GM15510 (cell line): ENCODE results near the gene AOPEP.

Experiments
- POLR2A ChIP-seq: IDR thresholded peaks from 3 replicates; pipeline ENCODE4 v1.6.1; 2011; ENCODE audit warnings: borderline replicate concordance; ENCODE audit not compliant: insufficient read length; ENCODE audit errors: extremely low read depth

The AOPEP gene

DNA sequence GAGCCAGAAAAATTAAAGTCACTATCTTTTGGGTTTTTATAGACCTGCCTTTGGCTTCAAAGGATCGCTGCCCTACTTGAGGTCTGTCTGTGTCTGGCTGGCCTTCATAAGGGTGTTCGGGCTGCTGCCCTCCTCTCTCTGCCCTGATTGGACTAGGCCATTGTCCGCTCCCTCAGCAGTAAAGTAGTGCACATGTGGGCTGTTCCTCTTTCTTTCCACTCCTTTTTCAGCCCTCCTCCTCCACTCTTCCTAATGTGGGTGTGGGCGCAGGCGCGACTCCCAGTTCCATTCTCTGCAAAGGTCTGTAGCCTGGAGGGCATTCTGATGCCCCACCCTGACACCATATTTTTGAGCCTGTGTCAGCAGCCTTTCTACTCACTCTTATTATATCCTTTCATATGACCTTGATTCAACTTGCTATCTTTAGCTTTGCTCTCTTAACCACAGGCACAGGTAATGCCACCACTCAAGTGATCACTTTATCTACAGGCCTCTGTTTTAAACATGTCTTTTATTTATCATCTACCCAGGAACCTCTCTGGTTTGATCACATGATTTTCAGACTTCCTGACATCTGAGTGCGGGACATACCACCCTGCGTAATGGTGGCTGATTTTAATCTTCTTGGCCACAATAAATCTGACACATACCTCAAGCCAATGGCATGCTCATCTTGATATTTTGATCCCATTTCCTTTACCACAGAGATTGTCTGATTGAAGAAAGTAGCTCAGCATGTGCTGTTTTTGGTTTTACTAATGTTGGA, 144.5 kb downstream of the AOPEP start:
- no peak for TF ChIP-seq POLR2A

- no peak for TF ChIP-seq POLR2A
These were observed 145.8 kb downstream of the AOPEP start for GRCh38 chr9:94872083-94872833.

DNA sequence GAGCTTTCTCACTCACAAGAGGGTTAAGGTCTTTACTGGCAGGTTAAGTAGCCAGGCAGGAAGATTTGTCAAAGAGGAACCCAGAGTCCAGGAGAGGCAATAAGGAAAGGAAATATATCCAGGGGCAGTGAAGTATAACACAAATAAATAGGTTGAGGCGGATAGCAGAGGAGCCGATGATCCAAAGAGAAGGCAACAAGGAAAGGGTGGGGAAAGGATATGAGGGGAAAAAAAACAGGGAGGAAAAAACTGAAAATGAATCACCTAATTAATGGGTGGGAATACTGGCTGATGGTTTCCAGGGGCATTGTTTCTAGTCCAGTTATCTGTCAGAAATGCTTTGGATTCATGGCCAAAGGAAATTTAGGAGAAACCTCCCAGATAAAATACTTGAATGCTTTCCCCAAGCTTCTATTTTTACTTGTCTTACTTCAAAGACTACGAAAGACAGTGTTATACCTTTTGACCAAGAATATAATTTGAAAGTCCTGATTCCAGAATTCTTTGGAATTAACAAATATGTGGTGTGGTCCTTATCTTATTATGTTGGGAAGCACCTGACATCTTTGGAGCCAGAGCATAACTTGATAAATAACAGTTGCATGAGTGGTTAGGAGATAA, 146.5 kb downstream of the AOPEP start:
- no peak for TF ChIP-seq POLR2A

DNA sequence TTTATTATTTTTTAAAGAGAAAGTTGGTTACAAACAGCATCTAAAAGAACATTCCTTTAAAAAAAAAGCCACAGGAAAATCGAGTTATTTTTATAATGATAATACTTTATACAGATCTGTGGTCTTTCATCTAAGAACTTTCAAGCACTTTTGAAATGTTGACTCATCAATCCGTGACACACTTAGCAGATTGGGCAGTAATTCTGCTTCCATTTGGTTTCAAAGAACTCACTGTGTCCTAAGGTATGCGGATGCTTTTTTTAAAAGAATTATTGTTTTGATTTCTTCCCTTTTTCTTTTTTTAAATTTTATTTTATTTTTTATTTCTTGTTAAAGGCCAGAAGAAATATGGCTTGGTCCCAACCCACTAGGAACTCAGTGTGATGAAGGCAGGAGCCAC, 147.8 kb downstream of the AOPEP start:
- no peak for TF ChIP-seq POLR2A

DNA sequence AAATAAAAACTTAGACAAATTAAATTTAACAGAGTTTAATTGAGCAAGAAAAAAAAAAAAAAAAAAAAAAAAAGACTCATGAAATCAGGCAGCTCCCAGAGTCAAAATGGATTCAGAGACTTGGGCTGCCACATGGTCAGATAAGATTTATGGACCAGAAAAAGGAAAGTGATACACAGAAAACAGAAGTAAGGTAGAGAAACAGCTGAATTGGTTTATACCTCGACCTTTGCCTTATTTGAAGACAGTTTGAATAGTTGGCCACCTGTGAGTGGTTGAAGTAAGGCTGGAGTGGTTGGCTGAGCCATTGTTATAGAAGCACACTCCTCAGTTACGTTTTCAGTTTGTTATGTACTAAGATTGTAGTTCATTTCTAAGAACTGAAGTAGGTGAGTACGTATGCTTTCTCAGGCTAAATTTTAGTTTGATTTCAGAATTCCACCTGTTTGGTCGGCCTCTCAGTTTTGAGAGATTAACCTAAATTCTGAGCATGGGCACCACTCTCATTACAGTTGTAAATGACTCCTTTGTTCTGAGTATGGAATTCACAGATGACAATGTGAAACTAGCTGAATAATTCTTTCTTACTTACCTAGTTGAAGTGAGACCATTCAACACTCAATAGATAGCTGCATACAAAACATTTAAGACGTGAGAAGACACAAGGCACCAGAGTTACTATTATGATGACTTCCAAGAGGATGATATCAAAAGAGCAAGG, 149.0 kb downstream of the AOPEP start:
- no peak for TF ChIP-seq POLR2A

- no peak for TF ChIP-seq POLR2A
These were observed 152.7 kb downstream of the AOPEP start for GRCh38 chr9:94879230-94879629.

- no peak for TF ChIP-seq POLR2A
These were observed 154.5 kb downstream of the AOPEP start for GRCh38 chr9:94881023-94881422.

GRCh38 chr9:94881454-94881853, 155.0 kb downstream of the AOPEP start:
- TF ChIP-seq POLR2A = no peak

GRCh38 chr9:94881940-94882339, 155.4 kb downstream of the AOPEP start:
- no peak for TF ChIP-seq POLR2A

DNA sequence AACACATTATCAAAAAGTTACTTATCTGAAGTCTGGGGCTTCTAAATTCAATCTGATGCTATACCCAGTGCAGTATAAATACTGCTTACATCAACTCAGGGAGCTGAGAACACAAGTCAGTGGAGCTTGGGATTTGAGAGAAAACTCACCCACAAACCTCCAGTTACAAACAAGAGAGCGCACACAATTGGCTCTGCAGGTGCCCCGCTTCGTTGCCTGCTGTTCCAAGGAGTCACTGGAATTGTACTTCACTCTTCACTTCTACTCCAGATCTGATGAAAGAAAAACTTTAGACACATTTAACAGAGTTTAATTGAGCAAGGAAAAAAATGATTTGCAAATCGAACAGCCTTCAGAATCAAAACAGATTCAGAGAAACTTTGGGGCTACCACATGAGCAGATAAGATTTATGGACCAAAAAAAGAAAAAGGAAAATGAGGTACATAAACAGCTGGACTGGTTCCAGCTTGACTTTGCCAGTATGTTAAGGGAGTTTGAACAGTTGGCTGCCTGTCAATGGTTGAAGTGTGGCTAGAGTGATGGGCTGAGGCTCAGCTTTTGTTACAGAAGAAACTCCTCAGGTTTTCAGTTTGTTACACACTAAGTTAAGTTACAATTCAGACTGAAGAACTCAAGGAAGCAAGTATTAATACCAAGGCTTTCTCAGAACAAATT, 156.6 kb downstream of the AOPEP start:
- no peak for TF ChIP-seq POLR2A

DNA sequence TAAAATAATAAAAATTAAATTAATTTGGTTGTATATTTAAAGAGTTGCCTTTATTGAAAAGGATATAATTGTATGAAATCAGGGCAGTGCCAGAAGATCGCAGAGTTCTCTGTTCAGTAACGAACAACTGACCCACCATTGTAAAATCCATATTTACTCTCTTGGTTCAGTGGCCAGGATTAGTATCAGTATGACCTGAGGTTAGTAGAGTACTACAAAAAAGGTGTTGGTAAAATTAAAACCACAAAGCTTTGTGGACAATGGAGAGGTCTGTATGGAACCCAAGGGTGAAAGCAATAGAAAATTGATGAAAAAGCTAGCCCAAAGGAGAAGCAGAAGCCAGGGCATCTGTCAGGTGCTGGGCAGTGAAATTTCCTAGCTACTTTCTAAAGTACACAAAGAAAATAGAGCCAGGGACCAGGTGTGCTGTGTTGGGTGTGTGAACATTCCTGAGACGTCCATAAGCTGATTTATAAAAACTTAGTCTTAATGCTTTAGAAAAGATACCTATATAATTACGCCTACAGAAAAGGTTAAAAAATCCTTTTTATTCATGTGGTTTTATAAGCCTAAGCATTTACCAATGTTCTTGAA, 159.5 kb downstream of the AOPEP start:
- no peak for TF ChIP-seq POLR2A

DNA sequence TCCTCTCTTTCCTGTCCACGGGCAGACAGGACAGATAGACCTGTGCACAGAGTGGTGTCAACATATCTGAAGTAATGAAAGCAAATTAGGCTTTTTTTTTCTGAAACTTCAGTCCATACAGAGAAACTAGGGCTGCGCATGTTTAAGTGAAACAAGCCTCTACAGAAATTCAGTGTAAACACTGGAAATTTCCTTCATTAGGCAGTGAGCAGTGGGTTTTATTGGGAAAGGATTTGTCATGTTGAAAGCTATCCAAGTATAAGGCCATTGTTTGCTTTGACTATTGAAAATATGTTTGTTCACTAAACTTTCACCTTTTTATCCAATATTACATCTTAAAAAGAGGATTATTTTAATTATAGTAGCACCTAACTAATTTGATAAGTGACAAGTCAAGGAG, 161.2 kb downstream of the AOPEP start:
- TF ChIP-seq POLR2A = no peak

DNA sequence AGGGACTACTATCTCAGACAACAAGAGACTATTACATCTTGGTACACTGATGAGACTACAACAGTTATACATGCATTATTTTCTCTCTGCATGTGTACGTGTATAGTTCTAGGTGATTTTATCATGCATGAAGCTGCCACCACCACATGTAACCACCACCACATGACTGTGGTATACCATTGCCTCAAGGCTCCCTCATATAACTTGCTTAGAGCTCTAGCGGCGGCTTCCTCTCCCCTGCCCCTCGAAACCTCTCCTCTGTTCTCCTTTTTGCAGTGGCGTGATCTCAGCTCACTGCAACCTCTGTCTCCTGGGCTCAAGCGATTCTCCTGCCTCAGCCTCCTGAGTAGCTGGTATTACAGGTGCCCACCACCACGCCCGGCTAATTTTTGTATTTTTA, 162.3 kb downstream of the AOPEP start:
- no peak for TF ChIP-seq POLR2A

GRCh38 chr9:94889628-94890027, 163.1 kb downstream of the AOPEP start:
- TF ChIP-seq POLR2A = no peak
